CD8-positive, alpha-beta memory T cell (primary cell): ENCODE measurements around the gene ATPAF2. TPM values are rescaled to one million over a fixed set of nuclear protein-coding genes. Genes with fewer than 3 reads are reported as not detected.

Experiments
- CTCF ChIA-PET: fragments of 350-600 bp; sonication (Branson Sonifier 250); formaldehyde crosslinking; loops from one replicate; lab custom pipeline; 2021; ENCODE audit warnings: antibody characterized with exemption; lab: Charles Lee
- POLR2A ChIA-PET: fragments of 350-600 bp; sonication (Branson Sonifier 250); formaldehyde crosslinking; loops from one replicate; lab custom pipeline; 2021; ENCODE audit warnings: antibody characterized with exemption; lab: Charles Lee
- DNase-seq, 5 donors: peaks; one replicate each; pipeline versions ENCODE4 v3.0.0 to v3.0.0-alpha.2; 2020 to 2022; ENCODE audit warnings: mixed read lengths in 1 of 5
- H3K27ac ChIP-seq: one replicate; pipeline ENCODE4 v1.7.0; 2013; ENCODE audit warnings: low read depth, mild to moderate bottlenecking, low read length, moderate library complexity
- H3K27me3 ChIP-seq: 2 replicates; pipeline ENCODE4 v1.7.0; 2013; ENCODE audit warnings: low read length, mild to moderate bottlenecking; ENCODE audit not compliant: insufficient read depth, poor library complexity, severe bottlenecking
- H3K36me3 ChIP-seq: 2 replicates; pipeline ENCODE4 v1.7.0; 2013; ENCODE audit warnings: mild to moderate bottlenecking, low read length, moderate library complexity; ENCODE audit not compliant: insufficient read depth
- H3K4me1 ChIP-seq: 2 replicates; pipeline ENCODE4 v1.7.0; 2013; ENCODE audit warnings: mild to moderate bottlenecking, low read length, moderate library complexity; ENCODE audit not compliant: insufficient read depth
- H3K4me3 ChIP-seq: 2 replicates; pipeline ENCODE4 v1.7.0; 2013; ENCODE audit warnings: mild to moderate bottlenecking, low read length
- H3K9me3 ChIP-seq: 2 replicates; pipeline ENCODE4 v1.7.0; 2013; ENCODE audit warnings: mild to moderate bottlenecking, low read length
- H3K27ac Mint-ChIP-seq, 8 donors: one replicate each; pipeline ENCODE4 v1.8.0; 2020 to 2021; ENCODE audit warnings: mixed read lengths in 8 of 8, mild to moderate bottlenecking in 6 of 8, inconsistent platforms in 3 of 8, moderate library complexity in 3 of 8
- H3K27me3 Mint-ChIP-seq, 2 donors: one replicate each; pipeline ENCODE4 v1.8.0; 2020 to 2021; ENCODE audit warnings: mixed read lengths in 2 of 2, mild to moderate bottlenecking in 1 of 2, moderate library complexity in 1 of 2
- H3K36me3 Mint-ChIP-seq, 3 donors: one replicate each; pipeline ENCODE4 v1.8.0; 2020 to 2021; ENCODE audit warnings: mixed read lengths in 3 of 3, inconsistent platforms in 1 of 3, mild to moderate bottlenecking in 1 of 3
- H3K4me1 Mint-ChIP-seq, 3 donors: one replicate each; pipeline ENCODE4 v1.8.0; 2020 to 2021; ENCODE audit warnings: mixed read lengths in 3 of 3, inconsistent platforms in 1 of 3, mild to moderate bottlenecking in 1 of 3
- H3K4me3 Mint-ChIP-seq, 7 donors: one replicate each; pipeline ENCODE4 v1.8.0; 2020 to 2021; ENCODE audit warnings: mixed read lengths in 7 of 7, mild to moderate bottlenecking in 6 of 7, moderate library complexity in 4 of 7, inconsistent platforms in 2 of 7
- H3K9me3 Mint-ChIP-seq, 5 donors: one replicate each; pipeline ENCODE4 v1.8.0; 2020 to 2022; ENCODE audit warnings: mixed read lengths in 5 of 5, mild to moderate bottlenecking in 3 of 5, moderate library complexity in 2 of 5, inconsistent platforms in 1 of 5
- polyA plus RNA-seq: library from polyadenylated mRNA; unstranded; fragments of 300-500 nt; fragmentation: Illumina TruSeq; gene quantifications from one replicate; pipeline ENCODE4 v1.2.3, GENCODE V29; 2021
- total RNA-seq, 2 experiments: library from RNA; stranded (reverse); gene quantifications; one replicate each; pipeline ENCODE4 v1.2.3, GENCODE V29; 2021

The ATPAF2 gene
- total and polyA plus RNA-seq, 3 experiments from 2014 or later: 16.0 to 33.4 (median 30.4) TPM

- Mint-ChIP-seq H3K27ac (no peak overlapping the region), H3K4me1 (no peaks in the 10 kb centered on the region), H3K27me3 (peaks cover 0 to 6% of the 10 kb centered on the region in 2 donors), H3K4me3 (no peak overlapping the region), H3K36me3 (no peaks in the 10 kb centered on the region), H3K9me3 (no peaks in the 10 kb centered on the region)
- Histone ChIP-seq H3K27me3 (no peaks in the 10 kb centered on the region), H3K9me3 (no peaks in the 10 kb centered on the region), H3K4me3 (no peak overlapping the region), H3K27ac (no peak overlapping the region), H3K4me1 (no peaks in the 10 kb centered on the region), H3K36me3 (no peaks in the 10 kb centered on the region)
- ChIA-PET POLR2A (interaction anchor here (0.7 kb wide), 1 partner anchor 144 kb away, joined by 4 read pairs; no protein-coding TSS in a partner anchor), CTCF (no interaction called here)
- no peak for DNase-seq
These were observed 59.2 kb downstream of the ATPAF2 start for GRCh38 chr17:17979778-17980177.

- Mint-ChIP-seq H3K4me3 (no peak overlapping the region), H3K4me1 (peaks cover 2 to 3% (median 2%) of the 10 kb centered on the region in 3 donors), H3K27ac (no peak overlapping the region), H3K27me3 (peaks cover 0 to 6% of the 10 kb centered on the region in 2 donors), H3K9me3 (no peaks in the 10 kb centered on the region), H3K36me3 (no peaks in the 10 kb centered on the region)
- Histone ChIP-seq H3K27me3 (no peaks in the 10 kb centered on the region), H3K9me3 (no peaks in the 10 kb centered on the region), H3K36me3 (no peaks in the 10 kb centered on the region), H3K27ac (no peak overlapping the region), H3K4me1 (no peaks in the 10 kb centered on the region), H3K4me3 (no peak overlapping the region)
- DNase-seq: no peak
- ChIA-PET POLR2A (no interaction called here), CTCF (no interaction called here)
These were observed 60.2 kb downstream of the ATPAF2 start for GRCh38 chr17:17978481-17979424.

- ChIA-PET CTCF (no interaction called here), POLR2A (no interaction called here)
- peak overlapping the region in 2 of 8 donors; percentile 47 to 66 for H3K27ac Mint-ChIP-seq
- H3K36me3 ChIP-seq: no peaks in the 10 kb centered on the region
- H3K9me3 ChIP-seq: no peaks in the 10 kb centered on the region
- H3K36me3 Mint-ChIP-seq: peaks cover 0 to 4% (median 0%) of the 10 kb centered on the region in 3 donors
- no peak overlapping the region for H3K27ac ChIP-seq
- H3K9me3 Mint-ChIP-seq: no peaks in the 10 kb centered on the region
- H3K27me3 Mint-ChIP-seq: peaks cover 0 to 6% of the 10 kb centered on the region in 2 donors
- H3K4me3 Mint-ChIP-seq: no peak overlapping the region
- peaks cover 10 to 15% (median 14%) of the 10 kb centered on the region in 3 donors for H3K4me1 Mint-ChIP-seq
- no peak overlapping the region for H3K4me3 ChIP-seq
- H3K4me1 ChIP-seq: peaks cover 5% of the 10 kb centered on the region
- no peak for DNase-seq
- no peaks in the 10 kb centered on the region for H3K27me3 ChIP-seq
These were observed 61.9 kb downstream of the ATPAF2 start for GRCh38 chr17:17976931-17977570.

- ChIA-PET CTCF (interaction anchor here (0.8 kb wide), 1 partner anchor 29 kb away, joined by 4 read pairs; no protein-coding TSS in a partner anchor), POLR2A (no interaction called here)
- Histone ChIP-seq H3K27me3 (no peaks in the 10 kb centered on the region), H3K4me3 (no peak overlapping the region), H3K9me3 (no peaks in the 10 kb centered on the region), H3K36me3 (no peaks in the 10 kb centered on the region), H3K27ac (no peak overlapping the region), H3K4me1 (peaks cover 18% of the 10 kb centered on the region)
- Mint-ChIP-seq H3K27ac (peak overlapping the region in 1 of 8 donors; percentile 66), H3K27me3 (peaks cover 0 to 6% of the 10 kb centered on the region in 2 donors), H3K4me3 (no peak overlapping the region), H3K9me3 (no peaks in the 10 kb centered on the region), H3K4me1 (peaks cover 22 to 27% (median 26%) of the 10 kb centered on the region in 3 donors), H3K36me3 (peaks cover 0 to 5% (median 0%) of the 10 kb centered on the region in 3 donors)
- DNase-seq: no peak
These were observed 63.5 kb downstream of the ATPAF2 start for GRCh38 chr17:17975436-17975835.

- peak overlapping the region; percentile 49 for H3K4me3 ChIP-seq
- DNase-seq: no peak
- H3K4me1 ChIP-seq: peaks cover 25% of the 10 kb centered on the region
- H3K27ac Mint-ChIP-seq: peak overlapping the region; percentile 71 to 97 (median 96)
- H3K27me3 ChIP-seq: no peaks in the 10 kb centered on the region
- H3K36me3 Mint-ChIP-seq: peaks cover 0 to 5% (median 0%) of the 10 kb centered on the region in 3 donors
- H3K9me3 ChIP-seq: no peaks in the 10 kb centered on the region
- no peaks in the 10 kb centered on the region for H3K36me3 ChIP-seq
- ChIA-PET POLR2A (interaction anchor here (0.5 to 1.6 kb wide), 3 partner anchors 15 to 359 kb away, joined by 3 to 31 read pairs (median 5); partner anchors contain the start of gene SREBF1), CTCF (interaction anchor here (0.8 to 1.4 kb wide), 6 partner anchors 12 to 111 kb away, joined by 3 to 7 read pairs (median 4); no protein-coding TSS in a partner anchor)
- H3K4me3 Mint-ChIP-seq: peak overlapping the region; percentile 91 to 99 (median 97)
- H3K4me1 Mint-ChIP-seq: peaks cover 27 to 44% (median 38%) of the 10 kb centered on the region in 3 donors
- H3K9me3 Mint-ChIP-seq: no peaks in the 10 kb centered on the region
- H3K27ac ChIP-seq: peak overlapping the region; percentile 73
- peaks cover 0 to 3% of the 10 kb centered on the region in 2 donors for H3K27me3 Mint-ChIP-seq
These were observed 66.1 kb downstream of the ATPAF2 start for GRCh38 chr17:17972952-17973254.

- Histone ChIP-seq H3K27ac (peak within 1 kb of the TSS; percentile 79), H3K27me3 (no peaks in the 10 kb centered on the region), H3K4me3 (peak within 1 kb of the TSS; percentile 59), H3K4me1 (peaks cover 25% of the 10 kb centered on the region), H3K36me3 (no peaks in the 10 kb centered on the region), H3K9me3 (no peaks in the 10 kb centered on the region)
- no peaks in the 10 kb centered on the region for H3K9me3 Mint-ChIP-seq
- ChIA-PET POLR2A (interaction anchor here (0.5 to 1.6 kb wide), 7 partner anchors 14 to 360 kb away, joined by 3 to 31 read pairs (median 3); partner anchors contain the start of genes ALKBH5, ATPAF2, GID4 and SREBF1), CTCF (interaction anchor here (0.8 to 1.9 kb wide), 7 partner anchors 12 to 111 kb away, joined by 3 to 7 read pairs (median 4); no protein-coding TSS in a partner anchor)
- H3K27ac Mint-ChIP-seq: peak within 1 kb of the TSS; percentile 83 to 97 (median 96)
- peaks cover 0 to 5% (median 0%) of the 10 kb centered on the region in 3 donors for H3K36me3 Mint-ChIP-seq
- peaks cover 0 to 2% of the 10 kb centered on the region in 2 donors for H3K27me3 Mint-ChIP-seq
- H3K4me1 Mint-ChIP-seq: peaks cover 27 to 50% (median 43%) of the 10 kb centered on the region in 3 donors
- peak within 1 kb of the TSS; percentile 92 to 99 (median 97) for H3K4me3 Mint-ChIP-seq
- peak; percentile 100 for DNase-seq
These were observed 66.6 kb downstream of the ATPAF2 start, which contains the start of the genes DRC3 and TOM1L2 for GRCh38 chr17:17972126-17972951. Gene DRC3 (plus strand): TSS chr17:17972862. CDS start chr17:17977599, 4,737 bp downstream. Gene TOM1L2 (minus strand): TSS chr17:17972400. CDS start chr17:17972313, 87 bp downstream.
